ENCODE data around the gene ZBED6. TPM values are rescaled to one million over a fixed set of nuclear protein-coding genes. Genes with fewer than 3 reads are reported as not detected.

Gene ZBED6
- total and polyA plus RNA-seq, 9 of the 15 experiments (the other 6 are each of a cell fraction or from before 2014, with no cell fraction given): 0.21 to 16.6 (median 5.0) TPM

GRCh38 chr1:203794764-203795440 lies 521 bp upstream of the ZBED6 start (continued):
- TF ChIP-seq, protein P1, sequence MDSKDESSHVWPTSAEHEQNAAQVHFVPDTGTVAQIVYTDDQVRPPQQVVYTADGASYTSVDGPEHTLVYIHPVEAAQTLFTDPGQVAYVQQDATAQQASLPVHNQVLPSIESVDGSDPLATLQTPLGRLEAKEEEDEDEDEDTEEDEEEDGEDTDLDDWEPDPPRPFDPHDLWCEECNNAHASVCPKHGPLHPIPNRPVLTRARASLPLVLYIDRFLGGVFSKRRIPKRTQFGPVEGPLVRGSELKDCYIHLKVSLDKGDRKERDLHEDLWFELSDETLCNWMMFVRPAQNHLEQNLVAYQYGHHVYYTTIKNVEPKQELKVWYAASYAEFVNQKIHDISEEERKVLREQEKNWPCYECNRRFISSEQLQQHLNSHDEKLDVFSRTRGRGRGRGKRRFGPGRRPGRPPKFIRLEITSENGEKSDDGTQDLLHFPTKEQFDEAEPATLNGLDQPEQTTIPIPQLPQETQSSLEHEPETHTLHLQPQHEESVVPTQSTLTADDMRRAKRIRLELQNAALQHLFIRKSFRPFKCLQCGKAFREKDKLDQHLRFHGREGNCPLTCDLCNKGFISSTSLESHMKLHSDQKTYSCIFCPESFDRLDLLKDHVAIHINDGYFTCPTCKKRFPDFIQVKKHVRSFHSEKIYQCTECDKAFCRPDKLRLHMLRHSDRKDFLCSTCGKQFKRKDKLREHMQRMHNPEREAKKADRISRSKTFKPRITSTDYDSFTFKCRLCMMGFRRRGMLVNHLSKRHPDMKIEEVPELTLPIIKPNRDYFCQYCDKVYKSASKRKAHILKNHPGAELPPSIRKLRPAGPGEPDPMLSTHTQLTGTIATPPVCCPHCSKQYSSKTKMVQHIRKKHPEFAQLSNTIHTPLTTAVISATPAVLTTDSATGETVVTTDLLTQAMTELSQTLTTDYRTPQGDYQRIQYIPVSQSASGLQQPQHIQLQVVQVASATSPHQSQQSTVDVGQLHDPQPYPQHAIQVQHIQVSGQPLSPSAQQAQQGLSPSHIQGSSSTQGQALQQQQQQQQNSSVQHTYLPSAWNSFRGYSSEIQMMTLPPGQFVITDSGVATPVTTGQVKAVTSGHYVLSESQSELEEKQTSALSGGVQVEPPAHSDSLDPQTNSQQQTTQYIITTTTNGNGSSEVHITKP (IDR thresholded peaks at IDR 0.05; ENCODE audit: partially characterized antibody): peak; percentile 69
- TF ChIP-seq NFIX (CRISPR knock-in tag; IDR thresholded peaks at IDR 0.05; ENCODE audit: low read depth) (0 out of 2 replicates have a peak, but pooled peaks have one; percentile 17), ZBTB40 (IDR thresholded peaks at IDR 0.05) (peak; percentile 65), ZBTB40 (CRISPR knock-in tag; IDR thresholded peaks at IDR 0.05) (no peak)
- TF ChIP-seq, protein P2, sequence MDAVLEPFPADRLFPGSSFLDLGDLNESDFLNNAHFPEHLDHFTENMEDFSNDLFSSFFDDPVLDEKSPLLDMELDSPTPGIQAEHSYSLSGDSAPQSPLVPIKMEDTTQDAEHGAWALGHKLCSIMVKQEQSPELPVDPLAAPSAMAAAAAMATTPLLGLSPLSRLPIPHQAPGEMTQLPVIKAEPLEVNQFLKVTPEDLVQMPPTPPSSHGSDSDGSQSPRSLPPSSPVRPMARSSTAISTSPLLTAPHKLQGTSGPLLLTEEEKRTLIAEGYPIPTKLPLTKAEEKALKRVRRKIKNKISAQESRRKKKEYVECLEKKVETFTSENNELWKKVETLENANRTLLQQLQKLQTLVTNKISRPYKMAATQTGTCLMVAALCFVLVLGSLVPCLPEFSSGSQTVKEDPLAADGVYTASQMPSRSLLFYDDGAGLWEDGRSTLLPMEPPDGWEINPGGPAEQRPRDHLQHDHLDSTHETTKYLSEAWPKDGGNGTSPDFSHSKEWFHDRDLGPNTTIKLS (IDR thresholded peaks at IDR 0.05; ENCODE audit: borderline replicate concordance, low read depth): no peak
- TF ChIP-seq, protein P3, sequence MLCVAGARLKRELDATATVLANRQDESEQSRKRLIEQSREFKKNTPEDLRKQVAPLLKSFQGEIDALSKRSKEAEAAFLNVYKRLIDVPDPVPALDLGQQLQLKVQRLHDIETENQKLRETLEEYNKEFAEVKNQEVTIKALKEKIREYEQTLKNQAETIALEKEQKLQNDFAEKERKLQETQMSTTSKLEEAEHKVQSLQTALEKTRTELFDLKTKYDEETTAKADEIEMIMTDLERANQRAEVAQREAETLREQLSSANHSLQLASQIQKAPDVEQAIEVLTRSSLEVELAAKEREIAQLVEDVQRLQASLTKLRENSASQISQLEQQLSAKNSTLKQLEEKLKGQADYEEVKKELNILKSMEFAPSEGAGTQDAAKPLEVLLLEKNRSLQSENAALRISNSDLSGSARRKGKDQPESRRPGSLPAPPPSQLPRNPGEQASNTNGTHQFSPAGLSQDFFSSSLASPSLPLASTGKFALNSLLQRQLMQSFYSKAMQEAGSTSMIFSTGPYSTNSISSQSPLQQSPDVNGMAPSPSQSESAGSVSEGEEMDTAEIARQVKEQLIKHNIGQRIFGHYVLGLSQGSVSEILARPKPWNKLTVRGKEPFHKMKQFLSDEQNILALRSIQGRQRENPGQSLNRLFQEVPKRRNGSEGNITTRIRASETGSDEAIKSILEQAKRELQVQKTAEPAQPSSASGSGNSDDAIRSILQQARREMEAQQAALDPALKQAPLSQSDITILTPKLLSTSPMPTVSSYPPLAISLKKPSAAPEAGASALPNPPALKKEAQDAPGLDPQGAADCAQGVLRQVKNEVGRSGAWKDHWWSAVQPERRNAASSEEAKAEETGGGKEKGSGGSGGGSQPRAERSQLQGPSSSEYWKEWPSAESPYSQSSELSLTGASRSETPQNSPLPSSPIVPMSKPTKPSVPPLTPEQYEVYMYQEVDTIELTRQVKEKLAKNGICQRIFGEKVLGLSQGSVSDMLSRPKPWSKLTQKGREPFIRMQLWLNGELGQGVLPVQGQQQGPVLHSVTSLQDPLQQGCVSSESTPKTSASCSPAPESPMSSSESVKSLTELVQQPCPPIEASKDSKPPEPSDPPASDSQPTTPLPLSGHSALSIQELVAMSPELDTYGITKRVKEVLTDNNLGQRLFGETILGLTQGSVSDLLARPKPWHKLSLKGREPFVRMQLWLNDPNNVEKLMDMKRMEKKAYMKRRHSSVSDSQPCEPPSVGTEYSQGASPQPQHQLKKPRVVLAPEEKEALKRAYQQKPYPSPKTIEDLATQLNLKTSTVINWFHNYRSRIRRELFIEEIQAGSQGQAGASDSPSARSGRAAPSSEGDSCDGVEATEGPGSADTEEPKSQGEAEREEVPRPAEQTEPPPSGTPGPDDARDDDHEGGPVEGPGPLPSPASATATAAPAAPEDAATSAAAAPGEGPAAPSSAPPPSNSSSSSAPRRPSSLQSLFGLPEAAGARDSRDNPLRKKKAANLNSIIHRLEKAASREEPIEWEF (CRISPR knock-in tag; IDR thresholded peaks at IDR 0.05): peak; percentile 30; the same call in 1 of the 2 replicates

All from K562 (cell line).